ENCODE measurements around the gene TSPEAR.
"Not testable (repeated sequence)": the region's sequence is repeated elsewhere in the genome, so short reads cannot be mapped to it uniquely, and the experiment has no call there.

TSPEAR gene

DNA sequence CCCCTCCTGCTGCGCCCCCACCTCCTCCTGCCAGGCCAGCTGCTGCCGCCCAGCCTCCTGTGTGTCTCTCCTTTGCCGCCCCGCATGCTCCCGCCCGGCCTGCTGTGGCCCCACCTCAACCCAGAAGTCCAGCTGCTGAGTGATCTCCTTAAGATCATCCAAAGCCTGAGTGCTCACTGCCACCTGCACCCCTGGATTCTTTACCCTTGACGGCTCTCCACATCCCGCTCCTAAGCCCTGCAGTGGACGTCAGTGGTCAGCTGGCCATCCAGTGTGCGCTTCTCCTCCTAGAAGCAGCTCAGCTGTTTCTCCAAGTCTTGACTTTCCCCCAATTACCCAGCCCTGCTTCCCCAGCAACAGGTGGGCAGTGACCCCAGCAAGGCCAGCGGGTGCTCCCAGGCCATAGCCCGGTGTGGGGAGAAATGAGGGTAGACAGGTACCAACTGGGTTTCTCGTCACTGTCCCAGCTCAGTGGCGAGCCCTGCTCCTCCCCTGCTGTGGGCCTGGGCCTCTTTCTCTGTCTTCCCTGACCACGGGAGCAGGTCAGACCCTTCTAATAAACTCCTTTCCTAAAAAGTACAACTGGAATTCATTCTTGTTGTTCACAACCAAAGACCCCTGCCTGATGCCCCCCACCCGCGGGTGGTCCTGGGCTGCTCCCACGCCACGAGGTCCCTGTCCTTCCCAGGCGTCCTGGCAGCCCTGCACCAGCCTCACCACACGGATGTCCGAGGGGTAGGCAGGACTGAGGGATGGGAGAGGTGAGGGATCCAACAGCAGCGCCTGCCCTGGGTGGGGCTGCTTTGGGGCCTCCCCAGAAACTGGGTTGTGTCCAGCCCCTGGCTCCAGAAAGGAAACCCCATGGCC lies 109.5 kb downstream of the TSPEAR start:
- DNase-seq: no peak

DNA sequence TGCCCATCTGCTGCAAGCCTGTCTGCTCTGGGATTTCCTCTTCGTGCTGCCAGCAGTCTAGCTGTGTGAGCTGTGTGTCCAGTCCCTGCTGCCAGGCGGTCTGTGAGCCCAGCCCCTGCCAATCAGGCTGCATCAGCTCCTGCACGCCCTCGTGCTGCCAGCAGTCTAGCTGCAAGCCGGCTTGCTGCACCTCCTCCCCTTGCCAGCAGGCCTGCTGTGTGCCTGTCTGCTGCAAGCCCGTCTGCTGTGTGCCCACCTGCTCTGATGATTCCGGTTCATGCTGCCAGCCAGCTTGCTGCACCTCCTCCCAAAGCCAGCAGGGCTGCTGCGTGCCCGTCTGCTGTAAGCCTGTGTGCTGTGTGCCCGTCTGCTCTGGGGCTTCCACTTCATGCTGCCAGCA lies 110.3 kb downstream of the TSPEAR start:
- not testable (repeated sequence) for DNase-seq

DNA sequence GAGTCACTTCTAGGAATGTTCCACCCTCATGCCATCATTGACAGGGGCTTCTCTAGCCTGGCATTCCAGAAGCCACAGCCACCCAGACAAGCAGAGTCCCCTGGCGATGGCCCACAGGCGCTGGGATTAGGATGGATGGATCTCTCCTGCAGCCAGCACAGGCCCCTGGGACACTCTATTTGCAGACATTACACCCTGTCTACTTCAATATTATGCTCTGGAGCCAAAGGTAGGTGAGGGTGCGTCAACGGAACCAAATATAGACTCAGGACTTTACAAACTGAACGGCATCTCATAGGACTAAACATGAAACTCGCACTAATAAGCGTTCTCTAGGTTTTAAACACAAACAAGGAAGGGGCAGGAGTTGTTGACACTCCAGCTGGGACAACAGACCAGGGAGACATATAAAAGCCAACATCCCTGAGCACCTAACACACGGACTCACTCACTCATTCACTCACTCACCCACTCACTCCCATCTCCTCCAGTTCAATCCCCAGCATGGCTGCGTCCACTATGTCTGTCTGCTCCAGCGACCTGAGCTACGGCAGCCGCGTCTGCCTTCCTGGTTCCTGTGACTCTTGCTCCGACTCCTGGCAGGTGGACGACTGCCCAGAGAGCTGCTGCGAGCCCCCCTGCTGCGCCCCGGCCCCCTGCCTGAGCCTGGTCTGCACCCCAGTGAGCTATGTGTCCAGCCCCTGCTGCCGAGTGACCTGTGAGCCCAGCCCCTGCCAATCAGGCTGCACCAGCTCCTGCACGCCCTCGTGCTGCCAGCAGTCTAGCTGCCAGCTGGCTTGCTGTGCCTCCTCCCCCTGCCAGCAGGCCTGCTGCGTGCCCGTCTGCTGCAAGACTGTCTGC lies 111.0 kb downstream of the TSPEAR start, which contains the start of gene KRTAP10-7:
KRTAP10-7 (plus strand) TSS at position 480 of the 861 bp plus-strand sequence; CDS start at position 505, 25 bp downstream.
- DNase-seq: not testable (repeated sequence)

DNA sequence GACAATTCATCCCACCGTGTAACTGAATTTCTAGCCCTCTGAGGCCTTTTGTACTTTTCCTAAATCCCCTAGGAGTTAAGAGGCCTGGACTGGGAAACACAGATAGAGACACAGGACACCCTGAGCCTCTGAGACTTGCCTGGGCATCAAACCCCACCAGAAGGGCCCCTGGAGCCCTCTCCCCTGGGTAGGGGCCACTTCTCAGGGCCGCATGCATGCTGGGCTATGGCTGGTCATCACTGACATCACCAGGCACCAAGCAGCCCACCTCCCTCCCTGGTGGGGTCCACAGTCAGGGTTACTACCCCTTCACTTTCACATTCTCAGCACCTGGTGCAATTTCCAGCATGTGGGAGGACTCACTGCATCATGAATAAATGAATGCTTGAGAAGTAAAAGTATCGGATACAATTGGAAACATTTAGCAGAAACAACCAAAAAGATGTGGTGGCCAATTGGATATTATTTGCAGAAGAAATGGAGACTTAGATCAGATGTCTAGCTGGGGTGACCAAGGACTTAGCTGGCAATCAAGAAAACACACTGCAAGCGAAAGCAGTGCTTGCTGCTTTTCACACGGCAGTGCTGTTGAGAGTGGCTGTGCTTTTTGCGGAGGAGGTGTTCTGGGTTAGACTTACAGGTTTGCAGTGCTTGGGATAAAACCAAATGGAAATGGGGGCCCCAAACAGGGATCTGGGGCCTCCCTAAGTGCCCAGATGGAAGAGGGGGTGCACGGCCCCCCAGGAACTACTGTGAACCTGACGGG lies 111.9 kb downstream of the TSPEAR start:
- no peak for DNase-seq

DNA sequence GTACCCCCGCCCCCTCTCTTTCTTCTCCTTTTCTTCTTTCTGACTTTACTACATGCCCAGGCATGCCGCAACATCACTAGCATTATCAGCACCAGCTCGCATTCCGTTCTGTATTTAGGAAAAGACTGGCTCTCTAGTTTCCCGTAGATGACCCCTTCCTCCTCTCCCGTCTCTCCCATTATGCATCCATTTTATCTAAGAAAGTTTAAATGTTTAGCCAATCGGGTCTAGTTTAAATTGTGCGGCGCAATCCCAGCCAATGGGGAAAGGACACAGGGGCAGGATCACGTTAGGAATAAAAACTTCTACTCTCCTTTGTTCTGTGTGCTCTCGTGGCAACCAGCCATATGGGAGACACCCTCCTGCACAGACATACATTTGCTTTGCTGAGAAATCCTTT lies 113.3 kb downstream of the TSPEAR start:
- no peak for DNase-seq

DNA sequence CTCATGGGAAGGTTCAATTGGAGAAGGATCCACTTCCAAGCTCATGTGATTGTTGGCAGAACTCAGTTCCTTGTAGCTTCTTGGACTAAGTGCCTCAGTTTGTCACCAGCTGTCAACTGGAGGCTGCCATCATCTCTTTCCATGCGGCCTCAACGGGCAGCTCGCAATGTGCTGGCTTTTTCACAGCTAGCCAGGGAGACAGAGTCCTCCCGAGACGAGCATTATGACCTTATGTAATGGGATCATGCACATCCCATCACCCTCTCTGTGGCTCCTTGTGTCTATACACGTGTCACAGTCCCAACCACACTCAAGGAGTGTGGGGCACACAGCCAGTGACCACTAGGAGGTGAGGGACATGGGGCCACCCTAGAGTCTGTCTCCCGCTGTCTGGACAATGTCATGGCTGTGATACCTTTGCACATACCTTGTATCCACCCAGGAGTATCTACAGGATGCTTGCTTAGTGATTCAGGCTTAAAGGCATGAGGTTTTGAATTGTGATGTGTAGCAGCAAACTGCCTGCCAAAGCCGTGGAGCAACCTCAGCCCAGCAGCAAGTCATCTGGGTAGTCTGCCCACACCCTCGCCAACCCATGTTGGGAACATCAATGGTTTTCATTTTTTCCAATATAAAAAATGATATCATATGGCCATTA lies 115.2 kb downstream of the TSPEAR start:
- DNase-seq: no peak

DNA sequence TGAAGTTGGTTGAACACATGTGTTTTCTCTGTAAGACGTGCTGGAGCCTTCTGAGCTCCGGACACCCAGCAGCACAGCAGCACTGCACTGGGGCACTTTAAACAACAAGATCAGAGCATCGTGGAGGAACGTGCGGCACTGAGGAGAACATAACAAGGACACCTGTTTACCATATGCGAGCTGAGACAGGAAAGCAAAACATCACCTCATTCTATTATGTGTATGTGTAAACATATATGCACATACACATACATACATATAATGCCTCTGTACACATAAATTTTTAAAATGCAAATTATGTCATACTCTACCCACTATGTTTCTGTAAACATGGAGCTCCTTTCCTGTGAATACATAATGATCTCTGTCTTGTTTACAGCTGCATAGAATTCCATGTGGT lies 115.8 kb downstream of the TSPEAR start:
- DNase-seq: no peak

DNA sequence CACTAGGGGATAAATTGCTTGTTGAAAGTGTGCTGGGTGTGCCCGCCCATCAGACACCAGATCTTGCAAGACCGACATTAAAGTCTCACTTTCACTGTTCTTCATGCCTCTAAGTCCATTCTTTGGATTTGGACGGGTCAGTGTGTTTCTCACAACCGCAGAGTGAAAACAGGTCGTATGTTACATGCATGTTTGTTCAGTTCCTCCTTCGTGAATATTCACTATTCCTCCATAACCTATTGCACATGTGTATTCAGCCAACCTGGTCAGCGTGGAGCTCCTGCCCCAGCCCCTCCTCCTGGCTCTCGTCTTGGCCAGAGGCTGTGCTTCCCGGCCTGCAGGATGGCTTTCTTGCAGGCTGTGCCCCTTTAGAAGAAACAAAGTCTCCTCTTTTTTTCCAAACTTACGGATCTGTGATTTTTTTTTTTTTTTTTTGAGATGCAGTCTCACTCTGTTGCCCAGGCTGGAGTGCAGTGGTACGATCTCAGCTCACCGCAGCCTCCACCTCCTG lies 116.9 kb downstream of the TSPEAR start:
- DNase-seq: no peak

DNA sequence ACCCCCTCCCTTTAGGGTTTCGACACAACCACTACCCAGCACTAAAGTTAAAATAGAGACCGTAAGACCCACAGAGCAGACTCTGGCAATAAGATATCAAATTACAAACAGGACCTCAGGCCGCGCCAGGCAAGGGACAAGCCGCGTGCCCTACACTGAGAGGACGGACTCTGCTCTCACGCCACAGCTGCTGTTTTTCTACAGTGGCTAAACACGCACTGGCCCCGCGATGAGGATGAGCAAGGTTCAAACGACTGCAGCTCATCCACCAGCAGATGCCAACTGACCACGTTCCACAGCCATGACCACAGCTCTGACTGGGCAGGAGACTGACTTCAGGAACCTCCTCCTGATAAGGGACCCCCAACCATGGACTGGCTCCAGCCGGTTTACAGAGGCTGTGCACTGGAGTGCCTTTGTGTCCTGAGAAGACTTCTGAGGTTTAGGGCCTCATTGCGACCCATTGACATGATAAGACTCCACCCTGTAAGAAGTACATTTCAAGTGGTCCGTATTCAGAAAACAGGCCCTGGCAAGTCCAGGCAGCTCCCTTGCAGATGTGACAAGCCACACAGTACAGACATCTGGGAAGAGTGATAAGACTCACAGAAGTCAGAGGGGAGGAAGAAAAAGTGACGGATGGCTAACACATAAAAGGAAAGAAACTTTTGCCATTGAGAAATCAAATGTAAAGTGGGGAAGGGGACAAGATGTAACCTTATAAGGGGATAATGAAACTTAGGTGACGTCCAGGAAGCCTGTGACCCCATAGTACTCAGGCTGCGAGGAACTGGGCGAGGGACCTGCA lies 117.6 kb downstream of the TSPEAR start:
- DNase-seq: no peak

DNA sequence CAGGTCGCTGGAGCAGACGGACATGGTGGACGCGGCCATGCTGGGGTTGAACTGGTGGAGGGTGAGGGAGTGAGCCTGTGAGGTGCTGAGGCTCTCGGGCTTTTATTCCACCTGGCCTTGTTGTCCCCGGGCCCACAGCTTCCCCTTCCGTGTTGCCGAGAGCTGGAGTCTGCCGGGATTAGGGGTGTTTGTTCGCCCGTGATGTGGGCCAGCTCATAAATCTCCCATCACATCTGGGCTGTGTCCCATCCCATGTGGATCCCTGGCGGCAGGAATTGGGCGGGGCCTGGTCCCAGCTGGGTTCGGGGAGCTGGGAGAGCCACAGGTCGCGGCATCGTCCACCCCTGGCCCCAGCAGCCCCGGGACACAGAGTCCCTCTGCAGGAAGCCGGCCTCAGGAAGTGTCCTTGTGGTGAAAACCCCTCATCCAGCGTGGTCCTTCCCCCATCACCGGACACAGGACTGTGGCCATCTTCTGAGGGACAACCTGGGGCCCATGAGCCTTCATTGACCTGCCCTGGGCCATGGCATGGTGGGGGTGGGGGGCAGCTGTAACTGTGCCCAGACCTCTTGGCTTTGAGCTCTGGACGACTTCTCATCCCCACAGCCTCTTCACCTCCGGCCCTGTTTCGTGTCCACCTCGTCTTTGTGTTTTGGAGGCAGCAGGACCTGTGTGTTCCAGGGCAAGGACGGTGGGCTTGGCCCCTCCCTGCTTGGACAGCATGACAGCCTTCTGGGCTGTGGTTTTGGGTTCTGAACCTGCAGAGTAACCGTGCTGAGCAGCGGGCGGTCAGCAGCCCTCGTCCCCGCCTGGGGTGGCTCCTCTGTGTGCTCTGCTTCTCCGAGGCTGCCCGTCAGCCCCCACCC lies 118.7 kb downstream of the TSPEAR start, which contains the start of gene KRTAP10-6:
KRTAP10-6 (minus strand) TSS at position 60 of the 866 bp plus-strand sequence; CDS start at position 39, 21 bp downstream.
- no peak for DNase-seq

DNA sequence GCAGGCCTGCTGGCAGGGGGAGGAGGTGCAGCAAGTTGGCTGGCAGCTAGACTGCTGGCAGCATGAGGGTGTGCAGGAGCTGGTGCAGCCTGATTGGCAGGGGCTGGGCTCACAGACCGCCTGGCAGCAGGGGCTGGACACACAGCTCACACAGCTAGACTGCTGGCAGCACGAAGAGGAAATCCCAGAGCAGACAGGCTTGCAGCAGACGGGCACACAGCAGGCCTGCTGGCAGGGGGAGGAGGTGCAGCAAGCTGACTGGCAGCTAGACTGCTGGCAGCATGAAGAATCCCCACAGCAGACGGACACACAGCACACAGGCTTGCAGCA lies 119.6 kb downstream of the TSPEAR start:
- DNase-seq: not testable (repeated sequence)

DNA sequence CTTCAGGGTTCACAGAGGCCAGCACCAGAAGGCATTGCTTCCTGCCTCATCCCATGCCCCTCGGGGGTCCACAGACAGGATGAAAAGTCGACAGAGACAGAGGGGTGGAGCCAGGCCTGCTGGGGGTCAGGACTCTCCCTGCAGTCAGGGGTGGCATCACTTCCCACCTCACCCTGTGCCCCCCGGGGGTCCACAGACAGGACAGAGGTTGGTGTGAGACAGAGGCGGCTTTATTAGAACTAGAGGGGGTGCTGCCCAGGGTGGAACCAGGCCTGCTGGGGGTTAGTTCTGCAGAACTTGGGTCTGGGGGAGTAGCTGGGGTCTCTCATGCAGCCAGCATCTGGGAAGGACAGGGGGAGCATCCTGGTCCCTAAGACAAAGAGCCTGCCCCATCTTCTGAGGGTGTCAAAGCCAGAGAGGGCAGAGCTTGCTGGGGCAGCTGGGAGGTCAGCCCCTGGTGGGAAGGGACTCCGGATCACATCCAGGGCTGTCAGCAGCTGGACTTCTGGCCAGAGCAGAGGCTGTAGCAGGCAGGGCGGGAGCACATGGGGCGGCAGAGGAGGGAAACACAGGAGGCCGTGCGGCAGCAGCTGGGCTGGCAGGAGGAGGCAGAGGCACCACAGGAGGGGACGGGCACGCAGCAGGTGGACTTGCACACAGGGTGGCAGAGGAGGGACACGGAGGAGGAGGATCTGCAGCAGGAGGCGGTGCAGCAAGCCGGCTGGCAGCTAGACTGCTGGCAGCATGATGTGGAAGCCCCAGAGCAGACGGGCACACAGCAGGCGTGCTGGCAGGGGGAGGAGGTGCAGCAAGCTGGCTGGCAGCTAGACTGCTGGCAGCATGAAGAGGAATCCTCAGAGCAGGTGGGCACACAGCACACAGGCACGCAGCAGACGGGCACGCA lies 120.2 kb downstream of the TSPEAR start:
- DNase-seq: not testable (repeated sequence)

DNA sequence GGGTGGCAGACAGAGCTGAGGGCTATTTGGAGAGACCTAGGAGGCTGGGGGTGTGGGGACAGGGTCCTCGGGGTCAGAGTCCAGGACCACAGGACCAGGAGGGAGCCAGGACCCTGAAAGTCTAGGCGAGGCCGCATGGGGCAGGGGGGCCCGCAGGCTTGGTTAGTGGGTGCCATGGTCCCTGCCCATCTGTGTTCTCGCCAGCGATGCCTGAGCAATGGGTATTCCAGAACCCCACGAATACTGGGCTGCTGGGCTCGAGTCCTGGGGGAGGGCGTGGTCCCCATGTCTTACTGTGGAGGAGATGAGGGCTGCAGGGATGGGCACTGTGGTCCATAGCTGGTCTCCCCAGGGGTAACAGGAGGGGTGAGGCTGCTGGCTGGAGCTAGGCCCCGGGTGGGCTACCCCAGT lies 121.1 kb downstream of the TSPEAR start:
- DNase-seq: no peak

DNA sequence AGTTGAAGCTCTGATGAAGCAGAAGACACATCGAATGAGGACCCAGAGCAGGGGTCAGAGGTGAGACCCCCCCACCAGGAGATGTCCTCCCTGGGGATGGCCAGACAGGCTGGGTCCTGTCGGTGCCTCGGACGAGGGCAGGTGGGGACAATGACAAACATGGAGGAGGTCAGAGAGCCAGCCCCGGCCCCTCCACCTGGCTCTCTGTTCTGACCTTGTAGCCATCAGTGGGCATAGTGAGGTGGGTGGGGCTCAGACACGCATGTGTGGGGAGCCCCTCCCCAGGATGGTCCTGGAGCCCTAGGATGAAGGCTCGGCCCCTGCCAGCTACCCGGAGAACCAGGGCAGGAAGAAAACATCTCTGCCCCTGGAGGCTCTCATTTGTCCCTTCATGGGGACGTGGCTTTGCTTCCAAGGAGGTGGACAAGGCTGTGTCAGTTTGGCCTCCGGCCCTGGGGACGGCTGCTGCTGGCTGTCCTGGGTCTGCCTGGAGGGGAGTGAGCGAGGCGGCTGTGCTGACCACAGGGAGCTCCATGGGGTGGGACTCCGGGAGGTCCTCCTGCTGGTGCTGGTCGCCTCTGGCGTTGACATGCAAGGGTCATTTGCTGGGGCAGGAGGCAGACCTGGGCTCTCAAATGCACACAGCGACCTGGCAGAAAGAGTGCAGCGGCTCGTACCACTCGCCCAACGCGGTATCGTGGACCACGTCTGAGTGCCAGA lies 121.6 kb downstream of the TSPEAR start:
- DNase-seq: no peak

DNA sequence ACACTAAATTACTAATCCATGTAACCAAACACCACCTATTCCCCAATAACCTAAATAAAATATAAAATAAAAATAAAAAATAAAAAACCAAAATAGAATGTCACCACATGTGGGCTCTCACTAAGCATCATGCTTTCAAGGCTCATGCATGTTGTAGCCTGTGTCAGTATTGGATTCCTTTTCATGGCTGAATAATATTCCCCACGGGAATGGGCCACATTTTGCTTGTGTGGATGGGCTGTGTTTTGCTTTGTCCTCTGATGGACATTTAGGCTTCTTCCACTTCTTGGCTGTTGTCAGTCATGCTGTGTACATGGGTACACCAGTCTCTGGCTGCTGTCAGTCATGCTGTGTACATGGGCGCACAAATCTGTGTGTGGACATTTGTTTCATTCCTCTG lies 122.3 kb downstream of the TSPEAR start:
- DNase-seq: no peak

DNA sequence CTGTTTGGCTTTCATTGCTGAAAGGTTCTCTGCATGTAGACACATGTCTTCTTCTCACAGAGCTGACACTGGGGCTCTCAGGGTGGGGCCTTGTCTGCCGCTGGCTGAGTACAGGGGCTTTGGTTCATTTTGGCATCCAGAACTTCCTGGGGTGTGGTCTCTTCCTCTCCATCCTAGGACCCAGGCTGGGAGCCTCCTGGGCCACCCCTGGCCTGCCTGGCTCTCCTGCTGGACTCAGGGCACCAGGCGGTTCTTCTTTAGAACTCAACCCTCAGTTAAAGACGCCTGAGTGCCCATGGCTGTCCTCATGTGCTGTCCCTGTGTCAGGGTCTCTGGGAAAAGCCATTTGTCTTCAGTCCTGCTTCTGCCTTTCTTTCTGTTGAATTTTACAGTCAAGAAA lies 125.5 kb downstream of the TSPEAR start:
- DNase-seq: no peak

DNA sequence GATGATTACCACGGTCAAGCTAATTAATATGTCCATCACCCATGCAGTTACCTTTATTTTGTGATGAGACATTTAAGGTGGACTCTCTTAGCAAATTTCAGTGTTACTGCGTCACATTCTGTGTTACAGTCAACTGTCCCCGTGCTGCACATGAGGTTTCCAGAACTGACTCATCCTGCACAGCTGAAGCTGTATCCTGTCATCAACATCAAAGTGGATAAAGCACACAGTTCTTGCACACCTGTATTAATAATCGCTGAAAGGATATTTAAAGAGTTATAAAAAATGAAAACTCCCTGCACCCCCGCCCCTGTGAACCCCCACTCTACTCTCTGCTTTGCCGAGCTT lies 127.6 kb downstream of the TSPEAR start:
- no peak for DNase-seq

DNA sequence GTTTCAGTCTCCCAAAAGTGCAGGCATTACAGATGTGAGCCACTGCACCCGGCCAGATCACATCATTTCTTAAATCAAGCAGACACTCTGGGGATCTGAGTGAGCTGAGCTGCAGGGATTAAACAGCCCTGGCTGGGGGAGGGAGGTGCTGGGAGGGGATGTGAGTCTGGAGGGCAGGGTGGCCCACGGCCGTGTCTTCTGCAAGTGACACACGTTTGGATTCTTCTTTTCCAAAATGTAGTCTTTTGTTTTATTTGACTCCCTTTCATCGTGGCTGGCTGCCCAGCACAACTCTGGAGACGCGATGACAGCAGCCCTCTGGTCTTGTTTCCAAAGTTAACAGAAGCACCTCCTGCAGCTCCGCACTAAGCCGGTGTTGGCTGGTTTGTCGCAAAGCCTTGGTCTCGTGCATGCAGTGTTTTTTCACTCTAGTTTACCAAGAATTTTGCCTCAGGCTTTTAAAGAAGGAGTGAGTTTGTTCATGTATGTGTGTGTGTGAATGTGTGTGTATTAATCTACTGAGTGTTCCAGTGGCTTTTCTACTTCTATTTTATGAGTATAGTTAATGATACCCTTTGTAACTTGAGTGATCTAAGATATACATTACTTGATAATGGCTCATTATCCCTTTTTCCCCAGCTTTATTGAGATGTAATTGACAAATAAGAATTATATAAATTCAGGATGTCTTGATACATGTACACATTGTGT lies 128.1 kb downstream of the TSPEAR start:
- no peak for DNase-seq

Data from effector CD8-positive, alpha-beta T cell (primary cell).